Measurements from ENCODE around the gene RNF144A. TPM values are rescaled to one million over a fixed set of nuclear protein-coding genes. Genes with fewer than 3 reads are reported as not detected.

RNF144A gene
- total and polyA plus RNA-seq, 2 experiments from 2014 or later = 2.8 to 14.7 TPM

- H3F3A ChIP-seq (replicated peaks; ENCODE audit: low read depth) = no peaks in the 10 kb centered on the region
- H3K36me3 Mint-ChIP-seq (ENCODE audit: low read depth) = no peaks in the 10 kb centered on the region; the same call in 1 of the 3 replicates
- H3K9me3 Mint-ChIP-seq = no peaks in the 10 kb centered on the region; the same call in 2 of the 3 replicates
- H4K20me1 ChIP-seq (replicated peaks; ENCODE audit: insufficient read depth) = no peaks in the 10 kb centered on the region
- no peaks in the 10 kb centered on the region; the same call in 1 of the 2 replicates for H3K36me3 ChIP-seq (ENCODE audit: insufficient read depth)
- H2AFZ ChIP-seq = no peak overlapping the region
- H3K4me3 Mint-ChIP-seq = no peak overlapping the region
- H3K27me3 Mint-ChIP-seq (ENCODE audit: insufficient read depth, low read depth, poor library complexity) = peaks cover 7% of the 10 kb centered on the region
- H3K27ac ChIP-seq (ENCODE audit: low read depth) = no peak overlapping the region
- no peaks in the 10 kb centered on the region for H3K79me2 ChIP-seq (replicated peaks; ENCODE audit: insufficient read depth)
- peaks cover 7% of the 10 kb centered on the region for H3K4me1 Mint-ChIP-seq
- DNase-seq (ENCODE audit: low spot score) = no peak
- H3K4me2 ChIP-seq = no peak overlapping the region
- TF ChIP-seq, protein P1, sequence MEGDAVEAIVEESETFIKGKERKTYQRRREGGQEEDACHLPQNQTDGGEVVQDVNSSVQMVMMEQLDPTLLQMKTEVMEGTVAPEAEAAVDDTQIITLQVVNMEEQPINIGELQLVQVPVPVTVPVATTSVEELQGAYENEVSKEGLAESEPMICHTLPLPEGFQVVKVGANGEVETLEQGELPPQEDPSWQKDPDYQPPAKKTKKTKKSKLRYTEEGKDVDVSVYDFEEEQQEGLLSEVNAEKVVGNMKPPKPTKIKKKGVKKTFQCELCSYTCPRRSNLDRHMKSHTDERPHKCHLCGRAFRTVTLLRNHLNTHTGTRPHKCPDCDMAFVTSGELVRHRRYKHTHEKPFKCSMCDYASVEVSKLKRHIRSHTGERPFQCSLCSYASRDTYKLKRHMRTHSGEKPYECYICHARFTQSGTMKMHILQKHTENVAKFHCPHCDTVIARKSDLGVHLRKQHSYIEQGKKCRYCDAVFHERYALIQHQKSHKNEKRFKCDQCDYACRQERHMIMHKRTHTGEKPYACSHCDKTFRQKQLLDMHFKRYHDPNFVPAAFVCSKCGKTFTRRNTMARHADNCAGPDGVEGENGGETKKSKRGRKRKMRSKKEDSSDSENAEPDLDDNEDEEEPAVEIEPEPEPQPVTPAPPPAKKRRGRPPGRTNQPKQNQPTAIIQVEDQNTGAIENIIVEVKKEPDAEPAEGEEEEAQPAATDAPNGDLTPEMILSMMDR (conservative IDR thresholded peaks at IDR 0.05; ENCODE audit: low read depth in 2 of 2) = no peak
- TF ChIP-seq, protein P2, sequence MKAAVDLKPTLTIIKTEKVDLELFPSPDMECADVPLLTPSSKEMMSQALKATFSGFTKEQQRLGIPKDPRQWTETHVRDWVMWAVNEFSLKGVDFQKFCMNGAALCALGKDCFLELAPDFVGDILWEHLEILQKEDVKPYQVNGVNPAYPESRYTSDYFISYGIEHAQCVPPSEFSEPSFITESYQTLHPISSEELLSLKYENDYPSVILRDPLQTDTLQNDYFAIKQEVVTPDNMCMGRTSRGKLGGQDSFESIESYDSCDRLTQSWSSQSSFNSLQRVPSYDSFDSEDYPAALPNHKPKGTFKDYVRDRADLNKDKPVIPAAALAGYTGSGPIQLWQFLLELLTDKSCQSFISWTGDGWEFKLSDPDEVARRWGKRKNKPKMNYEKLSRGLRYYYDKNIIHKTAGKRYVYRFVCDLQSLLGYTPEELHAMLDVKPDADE (IDR thresholded peaks at IDR 0.05) = no peak
- TF ChIP-seq CREB1 (CRISPR knock-in tag; IDR thresholded peaks at IDR 0.05; ENCODE audit: low read depth) (no peak), ZNF114 (CRISPR knock-in tag; IDR thresholded peaks at IDR 0.05) (no peak), STAT1 (IDR thresholded peaks at IDR 0.05; ENCODE audit: unreplicated experiment) (no peak), EZH2 (IDR thresholded peaks at IDR 0.05; ENCODE audit: low read depth, unreplicated experiment) (no peak)
- TF ChIP-seq, protein P3, sequence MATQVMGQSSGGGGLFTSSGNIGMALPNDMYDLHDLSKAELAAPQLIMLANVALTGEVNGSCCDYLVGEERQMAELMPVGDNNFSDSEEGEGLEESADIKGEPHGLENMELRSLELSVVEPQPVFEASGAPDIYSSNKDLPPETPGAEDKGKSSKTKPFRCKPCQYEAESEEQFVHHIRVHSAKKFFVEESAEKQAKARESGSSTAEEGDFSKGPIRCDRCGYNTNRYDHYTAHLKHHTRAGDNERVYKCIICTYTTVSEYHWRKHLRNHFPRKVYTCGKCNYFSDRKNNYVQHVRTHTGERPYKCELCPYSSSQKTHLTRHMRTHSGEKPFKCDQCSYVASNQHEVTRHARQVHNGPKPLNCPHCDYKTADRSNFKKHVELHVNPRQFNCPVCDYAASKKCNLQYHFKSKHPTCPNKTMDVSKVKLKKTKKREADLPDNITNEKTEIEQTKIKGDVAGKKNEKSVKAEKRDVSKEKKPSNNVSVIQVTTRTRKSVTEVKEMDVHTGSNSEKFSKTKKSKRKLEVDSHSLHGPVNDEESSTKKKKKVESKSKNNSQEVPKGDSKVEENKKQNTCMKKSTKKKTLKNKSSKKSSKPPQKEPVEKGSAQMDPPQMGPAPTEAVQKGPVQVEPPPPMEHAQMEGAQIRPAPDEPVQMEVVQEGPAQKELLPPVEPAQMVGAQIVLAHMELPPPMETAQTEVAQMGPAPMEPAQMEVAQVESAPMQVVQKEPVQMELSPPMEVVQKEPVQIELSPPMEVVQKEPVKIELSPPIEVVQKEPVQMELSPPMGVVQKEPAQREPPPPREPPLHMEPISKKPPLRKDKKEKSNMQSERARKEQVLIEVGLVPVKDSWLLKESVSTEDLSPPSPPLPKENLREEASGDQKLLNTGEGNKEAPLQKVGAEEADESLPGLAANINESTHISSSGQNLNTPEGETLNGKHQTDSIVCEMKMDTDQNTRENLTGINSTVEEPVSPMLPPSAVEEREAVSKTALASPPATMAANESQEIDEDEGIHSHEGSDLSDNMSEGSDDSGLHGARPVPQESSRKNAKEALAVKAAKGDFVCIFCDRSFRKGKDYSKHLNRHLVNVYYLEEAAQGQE (IDR thresholded peaks at IDR 0.05; ENCODE audit: unreplicated experiment) = no peak
- no peaks in the 10 kb centered on the region for H3K4me1 ChIP-seq (ENCODE audit: insufficient read depth)
- no peaks in the 10 kb centered on the region for H3K27me3 ChIP-seq (ENCODE audit: insufficient read depth)
- H3K27ac Mint-ChIP-seq = no peak overlapping the region
- no peak overlapping the region for H3K4me3 ChIP-seq
- H3K9me2 ChIP-seq (ENCODE audit: insufficient read depth) = no peaks in the 10 kb centered on the region
- ATAC-seq = no peak
Measured at GRCh38 chr2:7043690-7044089, 126.5 kb downstream of the RNF144A start.
